ENCODE measurements around the gene ATG9B. TPM values are rescaled to one million over a fixed set of nuclear protein-coding genes. Genes with fewer than 3 reads are reported as not detected.

The ATG9B gene
- total RNA-seq, 4 donors from 2014 or later = 0.42 TPM; not detected in 3

GRCh38 chr7:151035902-151036301 lies 11.6 kb upstream of the ATG9B start:
- Histone ChIP-seq H3K36me3 (peaks cover 24 to 72% (median 42%) of the 10 kb centered on the region in 4 donors), H3K9me3 (no peaks in the 10 kb centered on the region), H3K4me3 (no peak overlapping the region), H3K4me1 (peaks cover 17 to 19% (median 18%) of the 10 kb centered on the region in 4 donors), H3K27ac (replicated peaks in 1 of 4) (no peak overlapping the region), H3K27me3 (no peaks in the 10 kb centered on the region)
- no peak for DNase-seq (ENCODE audit: extremely low spot score)
- TF ChIP-seq POLR2AphosphoS5 (IDR thresholded peaks at IDR 0.05) (no peak), EP300 (IDR thresholded peaks at IDR 0.05) (no peak), CTCF (IDR thresholded peaks at IDR 0.05) (no peak), POLR2A (IDR thresholded peaks at IDR 0.05; ENCODE audit: low read depth) (no peak)
- WGBS = 93% methylated on average over 8 of the region's 17 CpGs
- intact Hi-C loops (cut with DNase I) = no loop called here

DNA sequence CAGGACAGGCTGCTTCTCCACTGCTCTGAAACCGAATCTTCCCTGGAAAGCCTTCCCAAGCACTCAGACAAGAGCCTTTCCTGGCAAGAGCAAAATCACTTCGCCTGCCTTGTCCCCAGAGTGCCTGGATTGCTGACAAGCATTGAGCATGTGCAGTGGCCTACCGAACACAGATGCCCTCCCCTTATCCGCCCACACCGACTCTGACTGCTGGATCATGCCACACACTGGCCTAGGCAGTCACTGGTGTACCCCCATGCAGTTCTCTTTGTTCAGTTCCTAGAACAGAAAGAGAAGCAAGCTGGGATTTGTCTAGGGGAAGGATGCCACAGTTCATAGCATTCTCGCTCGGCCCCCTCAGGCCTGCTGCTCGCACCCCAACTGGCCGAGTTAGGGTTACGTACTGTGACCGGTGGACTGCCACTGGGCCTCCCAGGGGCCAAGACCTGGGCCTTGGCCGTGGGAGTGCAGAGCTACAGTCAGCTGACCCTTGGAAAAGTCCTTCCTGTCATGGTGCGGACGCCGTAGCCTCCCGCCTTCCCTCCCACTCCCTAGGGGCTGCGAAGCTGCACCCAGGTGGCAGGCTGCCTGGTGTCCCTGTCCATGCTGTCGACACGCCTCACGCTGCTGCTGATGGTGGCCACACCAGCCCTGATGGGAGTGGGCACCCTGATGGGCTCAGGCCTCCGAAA lies 10.9 kb upstream of the ATG9B start:
- intact Hi-C loops (cut with DNase I) = no loop called here
- 85% methylated on average over 18 of the region's 21 CpGs for WGBS
- Histone ChIP-seq H3K36me3 (peaks cover 24 to 69% (median 40%) of the 10 kb centered on the region in 4 donors), H3K4me1 (peaks cover 17 to 24% (median 18%) of the 10 kb centered on the region in 4 donors), H3K9me3 (no peaks in the 10 kb centered on the region), H3K27me3 (no peaks in the 10 kb centered on the region), H3K4me3 (no peak overlapping the region), H3K27ac (replicated peaks in 1 of 4) (no peak overlapping the region)
- TF ChIP-seq POLR2AphosphoS5 (IDR thresholded peaks at IDR 0.05) = no peak
- TF ChIP-seq CTCF (IDR thresholded peaks at IDR 0.05) = no peak
- TF ChIP-seq EP300 (IDR thresholded peaks at IDR 0.05) = no peak
- TF ChIP-seq POLR2A (IDR thresholded peaks at IDR 0.05; ENCODE audit: low read depth) = no peak
- DNase-seq (ENCODE audit: extremely low spot score) = no peak

DNA sequence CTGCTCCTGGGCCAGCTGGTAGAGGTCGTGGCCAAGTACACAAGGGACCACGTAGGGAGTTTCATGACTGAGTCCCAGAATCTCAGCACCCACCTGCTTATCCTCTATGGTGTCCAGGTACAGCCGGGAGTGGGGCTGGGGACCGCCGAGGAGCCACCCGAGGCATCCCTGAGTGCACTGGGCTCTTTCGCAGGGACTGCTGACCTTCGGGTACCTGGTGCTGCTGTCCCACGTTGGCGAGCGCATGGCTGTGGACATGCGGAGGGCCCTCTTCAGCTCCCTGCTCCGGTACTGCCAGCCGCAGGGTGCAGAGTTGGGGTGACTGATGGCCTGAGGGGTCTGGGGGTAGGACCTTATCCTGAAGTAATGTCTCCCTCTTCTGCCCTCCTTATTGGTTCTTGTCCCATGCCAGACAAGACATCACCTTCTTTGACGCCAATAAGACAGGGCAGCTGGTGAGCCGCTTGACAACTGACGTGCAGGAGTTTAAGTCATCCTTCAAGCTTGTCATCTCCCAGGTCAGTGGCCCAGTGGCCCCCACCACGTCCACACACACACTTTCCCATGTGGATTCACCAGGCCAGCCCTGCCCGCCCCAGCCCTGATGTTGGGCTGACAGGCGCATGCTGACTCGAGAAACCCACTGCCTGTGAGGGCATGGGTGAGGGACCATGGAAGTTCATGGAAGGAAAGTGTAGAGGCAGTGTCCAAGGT lies 10.2 kb upstream of the ATG9B start:
- 93% methylated on average over 8 of the region's 21 CpGs for WGBS
- TF ChIP-seq POLR2A (IDR thresholded peaks at IDR 0.05; ENCODE audit: low read depth) (no peak), POLR2AphosphoS5 (IDR thresholded peaks at IDR 0.05) (no peak), CTCF (IDR thresholded peaks at IDR 0.05) (no peak), EP300 (IDR thresholded peaks at IDR 0.05) (no peak)
- Histone ChIP-seq H3K27me3 (no peaks in the 10 kb centered on the region), H3K27ac (replicated peaks in 1 of 4) (no peak overlapping the region), H3K4me3 (no peak overlapping the region), H3K4me1 (peaks cover 15 to 25% (median 18%) of the 10 kb centered on the region in 4 donors), H3K36me3 (peaks cover 24 to 69% (median 40%) of the 10 kb centered on the region in 4 donors), H3K9me3 (no peaks in the 10 kb centered on the region)
- no peak for DNase-seq (ENCODE audit: extremely low spot score)
- intact Hi-C loops (cut with DNase I) = no loop called here

- Histone ChIP-seq H3K4me1 (peaks cover 15 to 25% (median 17%) of the 10 kb centered on the region in 4 donors), H3K27me3 (no peaks in the 10 kb centered on the region), H3K9me3 (no peaks in the 10 kb centered on the region), H3K27ac (replicated peaks in 1 of 4) (no peak overlapping the region), H3K4me3 (no peak overlapping the region), H3K36me3 (peaks cover 24 to 69% (median 40%) of the 10 kb centered on the region in 4 donors)
- DNase-seq (ENCODE audit: extremely low spot score) = no peak
- TF ChIP-seq POLR2A (IDR thresholded peaks at IDR 0.05; ENCODE audit: low read depth) (no peak), EP300 (IDR thresholded peaks at IDR 0.05) (no peak), POLR2AphosphoS5 (IDR thresholded peaks at IDR 0.05) (no peak), CTCF (IDR thresholded peaks at IDR 0.05) (no peak)
- WGBS = 95% methylated on average over 3 of the region's 5 CpGs
- intact Hi-C loops (cut with DNase I) = no loop called here
Observed at GRCh38 chr7:151033864-151034249, 9.6 kb upstream of the ATG9B start.

All from esophagus muscularis mucosa (tissue), 4 donors.